Gastroesophageal sphincter (tissue), 4 donors: ENCODE data around the gene OGFR. TPM values are rescaled to one million over a fixed set of nuclear protein-coding genes. Genes with fewer than 3 reads are reported as not detected.
A peak's percentile ranks its signal among the peaks of the same experiment; 100 is the strongest.

Source experiments
- ATAC-seq: fragments of 150-250 bp; one replicate; pipeline ENCODE4 v1.9.1; 2016; ENCODE audit warnings: mild to moderate bottlenecking, moderate library complexity
- H3K27ac ChIP-seq, 4 donors: fragments of 200-600 bp; sonication (generic) in 3 of 4; 1 replicate in 3 of 4; 2 replicates in 1 of 4; pipeline ENCODE4 v1.5.1; 2016 to 2019
- H3K27me3 ChIP-seq: fragments of 200-600 bp; sonication (generic); one replicate; pipeline ENCODE4 v1.5.1; 2019
- H3K36me3 ChIP-seq, 2 donors: fragments of 200-600 bp; sonication (generic); one replicate each; pipeline ENCODE4 v1.5.1; 2019; ENCODE audit warnings: control low read depth in 1 of 2
- H3K4me1 ChIP-seq, 3 donors: fragments of 200-600 bp; sonication (generic); 1 replicate in 2 of 3; 2 replicates in 1 of 3; pipeline ENCODE4 v1.5.1; 2016 to 2019; ENCODE audit warnings: control low read depth in 2 of 3
- H3K4me3 ChIP-seq, 2 donors: fragments of 200-600 bp; sonication (generic); one replicate each; pipeline ENCODE4 v1.5.1; 2019; ENCODE audit warnings: mild to moderate bottlenecking in 1 of 2, moderate library complexity in 1 of 2
- H3K9me3 ChIP-seq, 3 donors: fragments of 200-600 bp; sonication (generic); one replicate each; pipeline ENCODE4 v1.5.1; 2017 to 2019; ENCODE audit warnings: control low read depth in 2 of 3
- EP300 ChIP-seq: sonication (generic); formaldehyde crosslinking; IDR thresholded peaks from one replicate; pipeline ENCODE4 v1.6.1; 2017; ENCODE audit warnings: antibody characterized with exemption, mild to moderate bottlenecking
- POLR2A ChIP-seq, 2 donors: fragments of 450-650 bp; IDR thresholded peaks; one replicate each; pipeline ENCODE4 v1.6.1; 2017; ENCODE audit warnings: antibody characterized with exemption in 2 of 2, mild to moderate bottlenecking in 2 of 2, moderate library complexity in 1 of 2
- POLR2AphosphoS5 ChIP-seq: sonication (generic); formaldehyde crosslinking; IDR thresholded peaks from one replicate; pipeline ENCODE4 v1.6.1; 2017; ENCODE audit warnings: antibody characterized with exemption
- WGBS, 2 donors: methylation state at CpG; one replicate each; pipeline ENCODE4 v1.1.5; 2018; ENCODE audit warnings: low coverage in 1 of 2; 5-methylcytosine and 5-hydroxymethylcytosine counted together
- total RNA-seq, 4 donors: library from RNA; depleted of rRNA; stranded (reverse); fragments of >200 nt; gene quantifications; one replicate each; pipeline ENCODE4 v1.1.0, GENCODE V29; 2016
- TF ChIP-seq, protein P1 (sequence below), 4 experiments: fragments of 200-600 bp in 2 of 4; fragments of 450-650 bp in 2 of 4; sonication (generic) in 1 of 4; IDR thresholded peaks; one replicate each; pipeline ENCODE4 v1.5.1; 2017 to 2019; ENCODE audit warnings: antibody characterized with exemption in 4 of 4, mild to moderate bottlenecking in 2 of 4, moderate library complexity in 2 of 4

Gene OGFR
- total RNA-seq, 4 donors from 2014 or later: 55.1 to 61.0 (median 58.9) TPM

DNA sequence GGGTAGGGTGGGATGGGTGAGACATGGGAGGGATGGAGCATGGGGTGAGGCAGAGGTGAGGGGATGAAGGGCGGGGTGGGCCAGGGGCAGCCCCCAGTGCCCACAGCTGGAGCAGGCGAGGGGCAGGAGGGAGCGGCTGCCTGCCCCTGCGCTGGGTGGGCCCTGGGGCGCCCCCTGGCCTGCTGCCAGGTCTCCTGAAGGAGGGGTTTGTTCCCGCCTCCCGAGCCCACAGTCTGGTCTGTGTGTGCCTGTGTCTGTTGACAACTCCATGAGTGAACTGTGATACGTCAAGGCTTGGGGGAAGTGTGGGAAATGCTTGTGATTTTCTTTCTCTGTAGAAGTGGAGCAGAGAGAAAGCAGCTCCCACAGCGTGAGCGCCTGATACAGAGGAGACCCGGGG, 19.2 kb upstream of the OGFR start:
- ATAC-seq: no peak
- 45 to 46% methylated on average over 2 to 4 of the region's 11 CpGs for WGBS, 2 donors
- Histone ChIP-seq H3K4me1 (peaks cover 0 to 9% (median 0%) of the 10 kb centered on the region in 3 donors), H3K9me3 (no peaks in the 10 kb centered on the region), H3K36me3 (no peaks in the 10 kb centered on the region), H3K27ac (peak overlapping the region in 1 of 4 donors; percentile 16), H3K4me3 (no peak overlapping the region), H3K27me3 (peaks cover 25% of the 10 kb centered on the region)
- TF ChIP-seq, protein P1, sequence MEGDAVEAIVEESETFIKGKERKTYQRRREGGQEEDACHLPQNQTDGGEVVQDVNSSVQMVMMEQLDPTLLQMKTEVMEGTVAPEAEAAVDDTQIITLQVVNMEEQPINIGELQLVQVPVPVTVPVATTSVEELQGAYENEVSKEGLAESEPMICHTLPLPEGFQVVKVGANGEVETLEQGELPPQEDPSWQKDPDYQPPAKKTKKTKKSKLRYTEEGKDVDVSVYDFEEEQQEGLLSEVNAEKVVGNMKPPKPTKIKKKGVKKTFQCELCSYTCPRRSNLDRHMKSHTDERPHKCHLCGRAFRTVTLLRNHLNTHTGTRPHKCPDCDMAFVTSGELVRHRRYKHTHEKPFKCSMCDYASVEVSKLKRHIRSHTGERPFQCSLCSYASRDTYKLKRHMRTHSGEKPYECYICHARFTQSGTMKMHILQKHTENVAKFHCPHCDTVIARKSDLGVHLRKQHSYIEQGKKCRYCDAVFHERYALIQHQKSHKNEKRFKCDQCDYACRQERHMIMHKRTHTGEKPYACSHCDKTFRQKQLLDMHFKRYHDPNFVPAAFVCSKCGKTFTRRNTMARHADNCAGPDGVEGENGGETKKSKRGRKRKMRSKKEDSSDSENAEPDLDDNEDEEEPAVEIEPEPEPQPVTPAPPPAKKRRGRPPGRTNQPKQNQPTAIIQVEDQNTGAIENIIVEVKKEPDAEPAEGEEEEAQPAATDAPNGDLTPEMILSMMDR (IDR thresholded peaks at IDR 0.05): no peak
- TF ChIP-seq POLR2AphosphoS5 (no peak), EP300 (no peak), POLR2A (IDR thresholded peaks at IDR 0.05) (no peak)

DNA sequence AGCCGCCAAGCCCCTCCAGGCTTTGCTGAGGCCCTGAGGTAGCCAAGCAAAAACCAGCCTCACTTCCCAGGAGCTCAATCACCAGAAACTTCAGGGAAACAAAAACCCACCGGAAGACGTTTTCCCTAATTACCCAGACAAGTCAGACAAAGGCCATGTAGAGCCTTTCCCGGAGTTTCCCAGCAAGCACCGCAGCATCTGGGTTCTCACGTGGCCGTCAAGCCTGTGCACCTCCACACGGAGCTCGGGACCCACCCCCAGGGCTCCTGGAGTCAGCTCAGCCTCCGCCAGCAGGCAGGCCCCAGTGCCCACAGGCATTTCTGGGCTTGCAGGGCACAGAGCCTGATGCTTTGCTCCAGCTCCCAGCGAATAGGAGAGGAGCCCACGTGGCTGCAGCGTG, 18.5 kb upstream of the OGFR start:
- no peak overlapping the region for H3K27ac ChIP-seq
- no peak overlapping the region for H3K4me3 ChIP-seq
- ATAC-seq: no peak
- H3K27me3 ChIP-seq: peaks cover 18% of the 10 kb centered on the region
- no CpG with 5 or more reads among the region's 13 CpGs for WGBS, 2 donors
- H3K9me3 ChIP-seq: no peaks in the 10 kb centered on the region
- no peak for TF ChIP-seq EP300
- no peaks in the 10 kb centered on the region for H3K36me3 ChIP-seq
- H3K4me1 ChIP-seq: peaks cover 0 to 11% (median 0%) of the 10 kb centered on the region in 3 donors

DNA sequence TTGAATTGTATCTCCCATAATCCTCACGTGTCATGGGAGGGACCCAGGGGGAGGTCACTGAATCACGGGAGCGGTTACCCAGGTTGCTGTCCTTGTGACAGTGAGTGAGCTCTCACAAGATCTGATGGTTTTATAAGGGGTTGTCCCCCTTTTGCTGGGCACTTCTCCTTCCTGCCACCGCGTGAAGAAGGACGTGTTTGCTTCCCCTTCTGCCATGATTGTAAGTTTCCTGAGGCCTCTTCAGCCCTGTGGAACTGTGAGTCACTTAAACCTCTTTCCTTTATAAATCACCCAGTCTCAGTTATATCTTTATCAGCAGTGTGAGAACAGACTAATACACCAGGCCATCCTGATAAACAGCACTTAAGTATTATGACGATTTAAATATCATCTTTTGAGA, 17.3 kb upstream of the OGFR start:
- H3K36me3 ChIP-seq: no peaks in the 10 kb centered on the region
- WGBS, 2 donors: 68 to 82% methylated on average over 7 of the region's 7 CpGs
- no peak for ATAC-seq

DNA sequence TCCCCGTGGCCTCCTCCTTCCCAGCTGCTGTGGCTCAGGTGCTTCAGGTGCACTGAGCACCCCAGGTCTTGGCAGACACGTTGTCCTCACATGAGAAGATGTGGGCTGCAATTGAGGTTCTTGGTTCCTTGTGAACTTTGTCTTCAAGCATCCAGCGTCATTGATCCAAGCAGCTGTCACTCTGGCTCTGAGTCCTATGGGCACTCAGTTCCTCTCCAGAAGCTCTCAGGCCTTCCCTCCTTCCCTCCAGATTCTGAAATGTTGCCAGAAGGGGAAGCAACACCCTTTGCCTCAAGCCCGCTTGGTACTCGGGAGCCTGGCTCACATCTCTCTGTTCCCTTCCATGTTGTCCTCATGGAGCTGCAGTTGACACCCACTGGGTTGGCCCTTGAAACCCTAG, 16.8 kb upstream of the OGFR start:
- H3K4me1 ChIP-seq: peaks cover 0 to 16% (median 0%) of the 10 kb centered on the region in 3 donors
- 88 to 92% methylated on average over 2 to 3 of the region's 5 CpGs for WGBS, 2 donors
- TF ChIP-seq EP300 (no peak), POLR2A (IDR thresholded peaks at IDR 0.05) (no peak), POLR2AphosphoS5 (no peak)
- TF ChIP-seq, protein P1 (IDR thresholded peaks at IDR 0.05): no peak
- H3K9me3 ChIP-seq: no peaks in the 10 kb centered on the region
- peaks cover 18% of the 10 kb centered on the region for H3K27me3 ChIP-seq
- no peak for ATAC-seq
- no peak overlapping the region for H3K27ac ChIP-seq
- H3K4me3 ChIP-seq: no peak overlapping the region
- no peaks in the 10 kb centered on the region for H3K36me3 ChIP-seq

More for the DNA sequence above, 17.3 kb upstream of the OGFR start:
- H3K4me1 ChIP-seq: peaks cover 0 to 19% (median 0%) of the 10 kb centered on the region in 3 donors
- H3K27me3 ChIP-seq: peaks cover 18% of the 10 kb centered on the region
- no peaks in the 10 kb centered on the region for H3K9me3 ChIP-seq
- TF ChIP-seq EP300 (no peak), POLR2AphosphoS5 (no peak), POLR2A (IDR thresholded peaks at IDR 0.05) (no peak)
- TF ChIP-seq, protein P1 (IDR thresholded peaks at IDR 0.05): no peak
- H3K4me3 ChIP-seq: no peak overlapping the region
- H3K27ac ChIP-seq: no peak overlapping the region

DNA sequence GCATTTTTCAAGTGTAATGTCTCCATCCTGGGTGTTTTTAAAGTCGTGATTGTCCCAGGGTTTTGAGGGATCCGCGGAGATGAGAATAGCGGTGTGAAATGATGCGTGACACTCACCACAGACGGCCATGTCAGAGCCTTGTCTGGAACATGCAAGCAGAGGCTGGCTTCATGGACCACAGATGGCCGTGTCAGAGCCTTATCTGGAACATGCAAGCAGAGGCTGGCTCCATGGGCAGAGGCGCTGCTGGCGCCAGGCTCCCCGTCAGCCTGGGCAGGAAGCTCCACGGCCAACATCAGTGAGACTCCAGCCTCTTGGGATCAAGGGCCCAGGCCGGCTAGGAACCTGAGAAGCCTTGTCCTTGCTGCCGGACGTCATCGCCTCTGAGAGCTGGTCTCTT, 16.0 kb upstream of the OGFR start:
- Histone ChIP-seq H3K9me3 (no peaks in the 10 kb centered on the region), H3K4me3 (no peak overlapping the region), H3K4me1 (peaks cover 0 to 17% (median 4%) of the 10 kb centered on the region in 3 donors), H3K27me3 (peaks cover 18% of the 10 kb centered on the region), H3K27ac (no peak overlapping the region), H3K36me3 (no peaks in the 10 kb centered on the region)
- 80 to 92% methylated on average over 5 to 9 of the region's 15 CpGs for WGBS, 2 donors
- ATAC-seq: no peak
- TF ChIP-seq POLR2A (IDR thresholded peaks at IDR 0.05): no peak
- TF ChIP-seq, protein P1 (IDR thresholded peaks at IDR 0.05): no peak
- no peak for TF ChIP-seq EP300
- TF ChIP-seq POLR2AphosphoS5: no peak
